ENCODE measurements around the gene RPS2.

RPS2 gene

GRCh38 chr16:1919327-1919998, 45.2 kb downstream of the RPS2 start:
- H3K27me3 Mint-ChIP-seq, result peaks cover 74% of the 10 kb centered on the region
- no peak for ATAC-seq (replicated peaks; ENCODE audit: extremely low read depth, poor library complexity, severe bottlenecking)
- H3K27ac Mint-ChIP-seq (ENCODE audit: low read depth), result no peak overlapping the region
- H3K36me3 Mint-ChIP-seq (ENCODE audit: insufficient read depth), result peaks cover 5% of the 10 kb centered on the region
- no peaks in the 10 kb centered on the region for H3K4me1 Mint-ChIP-seq
- no peaks in the 10 kb centered on the region for H3K9me3 Mint-ChIP-seq
- no peak overlapping the region for H3K4me3 Mint-ChIP-seq
- DNase-seq (ENCODE audit: low spot score in 2 of 2), result no peak

- Mint-ChIP-seq H3K27me3 (peaks cover 67% of the 10 kb centered on the region), H3K9me3 (no peaks in the 10 kb centered on the region), H3K27ac (ENCODE audit: low read depth) (no peak within 1 kb of the TSS), H3K4me3 (no peak within 1 kb of the TSS), H3K4me1 (no peaks in the 10 kb centered on the region), H3K36me3 (ENCODE audit: insufficient read depth) (peaks cover 4% of the 10 kb centered on the region)
- no peak for DNase-seq (ENCODE audit: low spot score in 2 of 2)
- ATAC-seq (replicated peaks; ENCODE audit: extremely low read depth, poor library complexity, severe bottlenecking), result no peak
Observed at GRCh38 chr16:1918351-1919326, 46.0 kb downstream of the RPS2 start, which contains the start of gene HS3ST6. Gene HS3ST6 (minus strand): TSS chr16:1918415. CDS start chr16:1918323, 92 bp downstream.

- DNase-seq (ENCODE audit: low spot score in 2 of 2), result no peak
- no peak for ATAC-seq (replicated peaks; ENCODE audit: extremely low read depth, poor library complexity, severe bottlenecking)
- Mint-ChIP-seq H3K9me3 (no peaks in the 10 kb centered on the region), H3K27me3 (peaks cover 59% of the 10 kb centered on the region), H3K4me1 (no peaks in the 10 kb centered on the region), H3K27ac (ENCODE audit: low read depth) (no peak overlapping the region), H3K36me3 (ENCODE audit: insufficient read depth) (peaks cover 4% of the 10 kb centered on the region), H3K4me3 (no peak overlapping the region)
Observed at GRCh38 chr16:1917665-1918350, 46.8 kb downstream of the RPS2 start.

- ATAC-seq (replicated peaks; ENCODE audit: extremely low read depth, poor library complexity, severe bottlenecking) (no peak), DNase-seq (ENCODE audit: low spot score in 2 of 2) (no peak)
- Mint-ChIP-seq H3K36me3 (ENCODE audit: insufficient read depth) (peaks cover 4% of the 10 kb centered on the region), H3K4me3 (no peak overlapping the region), H3K27ac (ENCODE audit: low read depth) (no peak overlapping the region), H3K9me3 (no peaks in the 10 kb centered on the region), H3K4me1 (no peaks in the 10 kb centered on the region), H3K27me3 (peaks cover 52% of the 10 kb centered on the region)
Observed at GRCh38 chr16:1917056-1917664, 47.5 kb downstream of the RPS2 start.

- peaks cover 47% of the 10 kb centered on the region for H3K27me3 Mint-ChIP-seq
- DNase-seq (ENCODE audit: low spot score in 2 of 2) (no peak), ATAC-seq (replicated peaks; ENCODE audit: extremely low read depth, poor library complexity, severe bottlenecking) (no peak)
- no peaks in the 10 kb centered on the region for H3K4me1 Mint-ChIP-seq
- no peak overlapping the region for H3K4me3 Mint-ChIP-seq
- no peaks in the 10 kb centered on the region for H3K9me3 Mint-ChIP-seq
- peaks cover 4% of the 10 kb centered on the region for H3K36me3 Mint-ChIP-seq (ENCODE audit: insufficient read depth)
- no peak overlapping the region for H3K27ac Mint-ChIP-seq (ENCODE audit: low read depth)
Observed at GRCh38 chr16:1916640-1916990, 48.0 kb downstream of the RPS2 start.

GRCh38 chr16:1915732-1916639, 48.6 kb downstream of the RPS2 start:
- Mint-ChIP-seq H3K4me3 (no peak overlapping the region), H3K4me1 (no peaks in the 10 kb centered on the region), H3K27ac (ENCODE audit: low read depth) (no peak overlapping the region), H3K9me3 (no peaks in the 10 kb centered on the region), H3K36me3 (ENCODE audit: insufficient read depth) (peaks cover 4% of the 10 kb centered on the region), H3K27me3 (peaks cover 41% of the 10 kb centered on the region)
- ATAC-seq (replicated peaks; ENCODE audit: extremely low read depth, poor library complexity, severe bottlenecking), result no peak
- no peak for DNase-seq (ENCODE audit: low spot score in 2 of 2)

- ATAC-seq (replicated peaks; ENCODE audit: extremely low read depth, poor library complexity, severe bottlenecking), result no peak
- no peak overlapping the region for H3K27ac Mint-ChIP-seq (ENCODE audit: low read depth)
Observed at GRCh38 chr16:1914988-1915387, 49.6 kb downstream of the RPS2 start.

GRCh38 chr16:1914084-1914608, 50.5 kb downstream of the RPS2 start:
- peaks cover 31% of the 10 kb centered on the region for H3K27me3 Mint-ChIP-seq
- no peak overlapping the region for H3K27ac Mint-ChIP-seq (ENCODE audit: low read depth)
- no peaks in the 10 kb centered on the region for H3K4me1 Mint-ChIP-seq
- DNase-seq (ENCODE audit: low spot score in 2 of 2), result no peak
- no peak overlapping the region for H3K4me3 Mint-ChIP-seq
- no peak for ATAC-seq (replicated peaks; ENCODE audit: extremely low read depth, poor library complexity, severe bottlenecking)
- peaks cover 4% of the 10 kb centered on the region for H3K36me3 Mint-ChIP-seq (ENCODE audit: insufficient read depth)
- H3K9me3 Mint-ChIP-seq, result no peaks in the 10 kb centered on the region

More at GRCh38 chr16:1914988-1915387, 49.6 kb downstream of the RPS2 start:
- peaks cover 31% of the 10 kb centered on the region for H3K27me3 Mint-ChIP-seq
- H3K9me3 Mint-ChIP-seq, result no peaks in the 10 kb centered on the region
- H3K36me3 Mint-ChIP-seq (ENCODE audit: insufficient read depth), result peaks cover 4% of the 10 kb centered on the region
- H3K4me3 Mint-ChIP-seq, result no peak overlapping the region
- H3K4me1 Mint-ChIP-seq, result no peaks in the 10 kb centered on the region
- no peak for DNase-seq (ENCODE audit: low spot score in 2 of 2)

- Mint-ChIP-seq H3K27ac (ENCODE audit: low read depth) (no peak overlapping the region), H3K4me3 (no peak overlapping the region), H3K36me3 (ENCODE audit: insufficient read depth) (peaks cover 4% of the 10 kb centered on the region), H3K27me3 (peaks cover 37% of the 10 kb centered on the region), H3K4me1 (no peaks in the 10 kb centered on the region), H3K9me3 (no peaks in the 10 kb centered on the region)
- DNase-seq (ENCODE audit: low spot score in 2 of 2), result no peak
- no peak for ATAC-seq (replicated peaks; ENCODE audit: extremely low read depth, poor library complexity, severe bottlenecking)
Observed at GRCh38 chr16:1913327-1914083, 51.1 kb downstream of the RPS2 start.

- no peaks in the 10 kb centered on the region for H3K9me3 Mint-ChIP-seq
- no peak overlapping the region for H3K4me3 Mint-ChIP-seq
- H3K27me3 Mint-ChIP-seq, result peaks cover 38% of the 10 kb centered on the region
- ATAC-seq (replicated peaks; ENCODE audit: extremely low read depth, poor library complexity, severe bottlenecking) (no peak), DNase-seq (ENCODE audit: low spot score in 2 of 2) (no peak)
- no peak overlapping the region for H3K27ac Mint-ChIP-seq (ENCODE audit: low read depth)
- H3K36me3 Mint-ChIP-seq (ENCODE audit: insufficient read depth), result peaks cover 4% of the 10 kb centered on the region
- no peaks in the 10 kb centered on the region for H3K4me1 Mint-ChIP-seq
Observed at GRCh38 chr16:1912215-1912543, 52.4 kb downstream of the RPS2 start.

Data from central memory CD8-positive, alpha-beta T cell (primary cell).